PFSK-1 (cell line): ENCODE data around the gene CDKL4.

Experiments
- FOXP2 ChIP-seq: optimal IDR thresholded peaks from 2 replicates; pipeline ENCODE3; 2011; ENCODE audit warnings: borderline replicate concordance, control low read depth, inconsistent platforms; ENCODE audit not compliant: insufficient read depth; ENCODE audit errors: extremely low read length, extremely low read depth
- POLR2AphosphoS5 ChIP-seq: IDR thresholded peaks from 2 replicates; pipeline ENCODE4 v1.6.1; 2012; ENCODE audit warnings: low read depth, mild to moderate bottlenecking, control low read depth, low read length, moderate library complexity
- REST ChIP-seq, 2 experiments: IDR thresholded peaks; 2 replicates each; pipeline versions ENCODE4 v1.6.1 to v1.8.0; 2011 to 2012; ENCODE audit warnings: low read depth in 2 of 2, low read length in 2 of 2, control low read depth in 1 of 2, inconsistent platforms in 1 of 2, mild to moderate bottlenecking in 1 of 2, moderate library complexity in 1 of 2; ENCODE audit not compliant: insufficient read depth in 1 of 2
- SIN3A ChIP-seq: IDR thresholded peaks from 2 replicates; pipeline ENCODE4 v1.6.1; 2012; ENCODE audit warnings: mild to moderate bottlenecking, low read length, moderate library complexity, borderline replicate concordance; ENCODE audit not compliant: insufficient read depth
- TAF1 ChIP-seq: IDR thresholded peaks from 2 replicates; pipeline ENCODE4 v1.6.1; 2012; ENCODE audit warnings: low read length, control low read depth, borderline replicate concordance; ENCODE audit not compliant: insufficient read depth

- TF ChIP-seq POLR2AphosphoS5 (no peak), SIN3A (no peak), TAF1 (no peak), REST (IDR thresholded peaks at IDR 0.05; ENCODE audit: insufficient read depth in 1 of 2, low read depth in 2 of 2, low read length in 2 of 2) (no peak), FOXP2 (no peak)
Measured at GRCh38 chr2:39281391-39281790, 37.6 kb upstream of the CDKL4 start.
